GM13977 (cell line): Measurements from ENCODE around the gene SPRYD3.

Source experiments
- DNase-seq: peaks from one replicate; pipeline ENCODE4 v3.0.0; 2012; ENCODE audit warnings: low spot score
- CTCF ChIP-seq: IDR thresholded peaks from 2 replicates; pipeline ENCODE4 v1.5.1; 2012; ENCODE audit warnings: mild to moderate bottlenecking, control low read depth; ENCODE audit not compliant: insufficient read depth; ENCODE audit errors: extremely low read depth, missing control alignments
- in situ Hi-C: fragments of 300-500 bp; cut with MboI; formaldehyde crosslinking; loops from one replicate; pipeline ENCODE4 v1.12.0; 2022; ENCODE audit warnings: low sequenced_read_pairs, low pct_unique_long_range_greater_than_20kb, mixed read lengths, inconsistent platforms; ENCODE audit not compliant: unreplicated experiment

SPRYD3 gene

DNA sequence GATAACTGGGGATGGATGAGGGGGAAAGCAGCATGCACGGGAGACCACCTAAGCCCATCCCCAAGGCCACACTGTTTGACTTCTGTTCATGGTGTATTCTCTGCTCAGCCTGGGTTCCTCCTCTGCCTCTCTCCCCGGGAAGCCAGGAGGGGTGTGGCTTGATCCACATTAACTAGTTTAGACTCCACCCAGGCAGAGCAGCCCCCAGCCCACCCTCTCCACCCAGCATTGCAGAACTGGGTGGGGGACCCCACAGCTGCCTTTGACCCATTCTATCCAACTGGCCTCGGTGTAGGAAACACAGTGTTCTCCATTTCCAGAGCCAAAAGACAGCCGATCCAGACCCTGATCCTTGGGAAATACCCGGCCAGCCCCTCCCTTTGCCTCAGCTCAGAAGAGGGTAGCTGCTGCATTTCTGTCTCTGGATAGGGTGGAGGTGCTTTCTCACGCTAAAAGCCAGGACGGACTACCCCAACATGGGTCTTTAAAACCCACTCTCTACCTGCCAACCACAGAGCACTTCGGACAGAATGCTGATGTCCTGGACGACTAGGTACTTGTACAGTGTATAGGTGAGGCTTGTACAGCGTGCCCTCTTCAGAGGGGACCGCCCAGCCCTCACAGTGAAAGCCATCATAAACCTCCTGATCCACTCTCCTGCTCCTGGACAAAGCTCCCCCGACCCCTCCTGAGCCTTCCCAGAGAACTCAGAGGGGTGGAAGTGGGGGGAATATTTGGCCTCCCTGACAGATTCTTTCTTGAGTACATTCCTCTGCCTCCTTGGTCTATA lies 9.4 kb downstream of the SPRYD3 start:
- DNase-seq = no peak
- TF ChIP-seq CTCF = no peak
- in situ Hi-C loops = no loop called here

- DNase-seq = no peak
- in situ Hi-C loops = no loop called here
- no peak for TF ChIP-seq CTCF
Measured at GRCh38 chr12:53068811-53069585, 10.2 kb downstream of the SPRYD3 start.

- no peak for DNase-seq
- in situ Hi-C loops = no loop called here
- no peak for TF ChIP-seq CTCF
Measured at GRCh38 chr12:53067993-53068770, 11.0 kb downstream of the SPRYD3 start.

GRCh38 chr12:53067074-53067992 lies 11.9 kb downstream of the SPRYD3 start:
- in situ Hi-C loops = no loop called here
- DNase-seq = no peak
- TF ChIP-seq CTCF = no peak

GRCh38 chr12:53065975-53066931 lies 12.9 kb downstream of the SPRYD3 start:
- peak; percentile 90 for TF ChIP-seq CTCF
- peak; percentile 90 for DNase-seq
- in situ Hi-C loops = no loop called here
